HepG2 (cell line): Measurements from ENCODE around the gene ZSWIM8. TPM values are rescaled to one million over a fixed set of nuclear protein-coding genes. Genes with fewer than 3 reads are reported as not detected.
A peak's percentile ranks its signal among the peaks of the same experiment; 100 is the strongest.

Experiments
- ARHGAP35 ChIP-seq: sonication (generic); formaldehyde crosslinking; IDR thresholded peaks from 2 replicates; pipeline ENCODE4 v1.9.0; 2022; ENCODE audit warnings: mild to moderate bottlenecking, inconsistent platforms, moderate library complexity, missing genetic modification reagents, borderline replicate concordance
- ETV6 ChIP-seq: sonication (generic); formaldehyde crosslinking; conservative IDR thresholded peaks from 2 replicates; pipeline ENCODE4 v1.4.0; 2020; ENCODE audit warnings: missing genetic modification reagents
- KLF13 ChIP-seq: sonication (generic); formaldehyde crosslinking; IDR thresholded peaks from 2 replicates; pipeline ENCODE4 v1.4.0; 2020; ENCODE audit warnings: mild to moderate bottlenecking, missing genetic modification reagents
- MLXIP ChIP-seq: sonication (generic); formaldehyde crosslinking; IDR thresholded peaks from 2 replicates; pipeline ENCODE4 v1.9.0; 2021; ENCODE audit warnings: missing genetic modification reagents, borderline replicate concordance
- MTF2 ChIP-seq: sonication (generic); formaldehyde crosslinking; IDR thresholded peaks from 2 replicates; pipeline ENCODE4 v1.5.0; 2020; ENCODE audit warnings: missing genetic modification reagents, borderline replicate concordance
- MXD4 ChIP-seq: IDR thresholded peaks from 2 replicates; pipeline ENCODE4 v1.6.1; 2016; ENCODE audit warnings: mild to moderate bottlenecking, missing biosample characterization, missing genetic modification reagents
- MZF1 ChIP-seq: sonication (generic); formaldehyde crosslinking; IDR thresholded peaks from 2 replicates; pipeline ENCODE4 v1.8.1; 2023; ENCODE audit warnings: mild to moderate bottlenecking, missing genetic modification reagents, borderline replicate concordance
- POLR2A ChIP-seq, 2 experiments: IDR thresholded peaks; 2 replicates each; pipeline ENCODE4 v1.6.1; 2011; ENCODE audit warnings: low read depth in 2 of 2, low read length in 2 of 2, mild to moderate bottlenecking in 1 of 2, moderate library complexity in 1 of 2; ENCODE audit not compliant: insufficient read depth in 1 of 2
- SIX4 ChIP-seq: sonication (generic); formaldehyde crosslinking; IDR thresholded peaks from 2 replicates; pipeline ENCODE4 v1.4.0; 2020; ENCODE audit warnings: missing genetic modification reagents
- SUZ12 ChIP-seq: fragments of 150-350 bp; IDR thresholded peaks from 2 replicates; pipeline ENCODE4 v1.6.1; 2014; ENCODE audit warnings: low read depth, low read length
- THAP8 ChIP-seq: sonication (generic); formaldehyde crosslinking; IDR thresholded peaks from 2 replicates; pipeline ENCODE4 v1.5.1; 2020; ENCODE audit warnings: missing genetic modification reagents, mild to moderate bottlenecking, borderline replicate concordance
- ZBTB7B ChIP-seq: sonication (generic); formaldehyde crosslinking; IDR thresholded peaks from 2 replicates; pipeline ENCODE4 v1.4.0; 2020; ENCODE audit warnings: missing genetic modification reagents
- ZC3H4 ChIP-seq: sonication (generic); formaldehyde crosslinking; IDR thresholded peaks from 2 replicates; pipeline ENCODE4 v1.4.0; 2020; ENCODE audit warnings: missing genetic modification reagents, borderline replicate concordance
- ZFP41 ChIP-seq: sonication (generic); formaldehyde crosslinking; IDR thresholded peaks from 2 replicates; pipeline ENCODE4 v1.4.0; 2020; ENCODE audit warnings: mild to moderate bottlenecking, missing genetic modification reagents, borderline replicate concordance
- ZMAT5 ChIP-seq: sonication (generic); formaldehyde crosslinking; IDR thresholded peaks from 2 replicates; pipeline ENCODE4 v1.5.0; 2020; ENCODE audit warnings: mild to moderate bottlenecking, low read depth, missing genetic modification reagents, borderline replicate concordance
- ZNF407 ChIP-seq: sonication (generic); formaldehyde crosslinking; IDR thresholded peaks from one replicate; pipeline ENCODE4 v1.5.1; 2020; ENCODE audit warnings: mild to moderate bottlenecking, missing genetic modification reagents; ENCODE audit errors: not compliant biosample characterization
- ZNF451 ChIP-seq: sonication (generic); formaldehyde crosslinking; IDR thresholded peaks from 2 replicates; pipeline ENCODE4 v1.5.0; 2020; ENCODE audit warnings: mild to moderate bottlenecking, missing genetic modification reagents
- polyA plus RNA-seq, 8 experiments: library from polyadenylated mRNA; depleted of rRNA in 3 of 8; stranded (reverse) in 7 of 8; unstranded in 1 of 8; fragments of >200 nt; fragmentation: Illumina TruSeq in 4 of 8; extraction: Trizol in 4 of 8; gene quantifications; 2 replicates each; pipeline versions ENCODE4 v1.2.1 to v1.2.3, GENCODE V29; 2011 to 2016; ENCODE audit warnings: low read depth in 4 of 8, missing spikeins in 1 of 8, mixed read lengths in 1 of 8; ENCODE audit not compliant: insufficient read depth in 1 of 8
- total RNA-seq, 5 experiments: library from RNA; depleted of rRNA; stranded (reverse); fragments of >200 nt; fragmentation: Illumina TruSeq; extraction: Trizol; gene quantifications; 2 replicates each; pipeline ENCODE4 v1.2.3, GENCODE V29; 2016; ENCODE audit warnings: low read depth in 1 of 5

The ZSWIM8 gene
- total and polyA plus RNA-seq, 2 of the 13 experiments (the other 11 are each of a cell fraction or from before 2014, with no cell fraction given), result 39.9 to 98.2 TPM

GRCh38 chr10:73781879-73782748, 3.3 kb upstream of the ZSWIM8 start, which contains the start of gene CHCHD1 (continued):
- TF ChIP-seq MLXIP (CRISPR knock-in tag) (no peak), ZNF451 (CRISPR knock-in tag) (no peak), KLF13 (CRISPR knock-in tag) (no peak), ZMAT5 (CRISPR knock-in tag) (no peak), POLR2A (IDR thresholded peaks at IDR 0.05; ENCODE audit: insufficient read depth in 1 of 2, low read depth in 2 of 2, low read length in 2 of 2) (peak; percentile 75 to 92), ZC3H4 (no peak), MTF2 (CRISPR knock-in tag) (0 out of 2 replicates have a peak, but pooled peaks have one; percentile 65), THAP8 (CRISPR knock-in tag) (no peak), MXD4 (CRISPR knock-in tag) (peak; percentile 59), ARHGAP35 (CRISPR knock-in tag) (no peak), MZF1 (CRISPR knock-in tag) (no peak), SIX4 (CRISPR knock-in tag) (peak; percentile 60; the same call in 1 of the 2 replicates), ZFP41 (CRISPR knock-in tag) (no peak), ZBTB7B (CRISPR knock-in tag) (peak; percentile 77; the same call in 1 of the 2 replicates), ZNF407 (peak; percentile 82), ETV6 (no peak), SUZ12 (peak; percentile 44)
